CD4-positive, alpha-beta T cell treated with Interleukin-4 for 1 hour (primary cell): Measurements from ENCODE around the gene RIC1.
"Not testable (repeated sequence)": the region's sequence is repeated elsewhere in the genome, so short reads cannot be mapped to it uniquely, and the experiment has no call there.

Experiments used
- DNase-seq, 2 donors: peaks; one replicate each; pipeline ENCODE4 v3.0.0-alpha.2; 2020 to 2022

RIC1 gene

DNA sequence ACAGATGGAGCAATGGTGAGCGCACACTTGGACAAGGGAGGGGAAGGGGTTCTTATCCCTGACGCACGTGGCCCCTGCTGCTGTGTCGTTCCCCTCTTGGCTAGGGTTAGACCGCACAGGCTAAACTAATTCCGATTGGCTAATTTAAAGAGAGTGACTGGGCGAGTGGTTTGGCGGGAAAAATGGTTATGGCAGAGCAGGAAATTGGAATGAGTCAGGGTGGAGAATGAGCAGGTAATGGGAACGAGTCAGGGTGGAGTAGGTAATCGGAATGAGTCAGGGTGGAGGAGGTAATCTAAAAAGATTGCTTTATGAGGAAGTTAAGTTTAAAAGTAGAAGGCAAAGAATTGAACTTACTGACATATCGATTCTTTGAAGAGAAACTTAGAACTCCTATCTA lies 46.1 kb downstream of the RIC1 start:
- not testable (repeated sequence) for DNase-seq

- not testable (repeated sequence) for DNase-seq
These were observed 54.7 kb downstream of the RIC1 start for GRCh38 chr9:5683591-5683990.

DNA sequence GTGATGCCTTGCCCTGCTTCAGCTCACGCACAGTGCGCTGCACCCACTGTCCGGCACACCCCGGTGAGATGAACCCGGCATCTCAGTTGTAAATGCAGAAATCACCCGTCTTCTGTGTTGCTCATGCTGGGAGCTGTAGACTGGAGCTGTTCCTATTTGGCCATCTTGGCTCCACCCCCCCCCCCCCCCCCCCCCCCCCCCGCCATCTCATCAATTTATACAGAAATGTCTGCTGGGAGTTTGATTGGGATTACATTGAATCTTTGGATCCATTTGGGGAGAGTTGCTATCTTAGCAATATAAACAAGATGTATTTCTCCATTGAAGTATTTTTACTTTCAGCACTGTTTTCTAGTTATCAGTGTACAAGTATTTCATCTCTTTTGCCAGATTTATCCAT lies 55.2 kb downstream of the RIC1 start:
- DNase-seq = no peak

GRCh38 chr9:5688109-5688508 lies 59.2 kb downstream of the RIC1 start:
- no peak for DNase-seq

GRCh38 chr9:5690278-5690677 lies 61.4 kb downstream of the RIC1 start:
- no peak for DNase-seq

GRCh38 chr9:5695860-5696259 lies 67.0 kb downstream of the RIC1 start:
- DNase-seq = no peak

GRCh38 chr9:5696884-5697283 lies 68.0 kb downstream of the RIC1 start:
- no peak for DNase-seq

DNA sequence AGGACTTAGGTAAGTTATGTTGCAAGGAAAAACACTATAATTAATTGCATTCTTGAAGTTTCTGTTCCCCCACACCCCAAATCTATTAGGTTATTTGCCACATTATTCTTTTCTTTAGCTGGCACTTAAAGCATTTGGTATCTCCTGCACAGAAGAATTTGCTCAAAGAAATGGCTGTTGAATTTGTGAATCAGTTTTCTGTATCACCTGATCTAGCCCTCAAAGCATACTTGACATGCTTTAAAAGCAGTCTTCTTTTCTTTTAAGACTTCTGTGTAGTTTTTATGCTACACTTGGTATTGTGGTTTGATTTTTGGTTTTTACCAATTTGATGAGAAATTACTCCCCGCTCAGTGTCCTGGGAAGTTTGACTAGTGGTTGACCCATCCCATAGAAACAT lies 69.1 kb downstream of the RIC1 start:
- DNase-seq = no peak

DNA sequence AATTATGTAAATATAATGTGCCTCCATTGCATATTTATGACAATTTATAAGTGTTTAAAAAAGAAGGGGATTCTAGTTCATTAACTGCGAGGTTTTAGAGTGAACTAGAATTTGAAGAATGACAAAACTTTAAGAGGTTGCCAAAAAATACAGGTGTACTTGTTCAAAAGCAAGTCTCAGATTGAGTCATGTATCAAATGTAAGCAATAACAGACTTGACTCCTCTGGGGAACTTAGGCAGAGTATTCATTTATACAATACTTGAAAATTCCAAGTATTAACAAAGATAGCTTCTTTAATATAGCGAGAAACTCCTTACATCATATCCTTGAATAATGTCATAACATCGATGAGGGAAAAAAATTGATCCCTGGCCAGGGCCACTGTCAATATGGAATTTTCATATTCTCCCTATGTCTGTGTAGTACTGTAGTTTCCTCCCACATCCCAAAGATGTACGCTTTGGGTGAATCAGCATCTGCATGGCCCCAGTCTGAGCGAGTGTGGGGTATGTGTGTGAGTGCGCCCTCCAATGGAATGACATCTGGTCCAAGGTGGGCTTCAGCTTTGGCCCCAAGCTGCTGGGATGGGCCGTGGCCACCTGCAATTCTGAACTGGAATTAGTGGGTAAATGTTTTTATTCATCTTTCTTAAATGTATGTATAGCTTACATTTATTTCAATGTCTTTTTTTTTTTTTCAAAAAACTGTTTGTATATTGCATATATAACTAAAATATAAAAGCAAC lies 70.1 kb downstream of the RIC1 start:
- no peak for DNase-seq

DNA sequence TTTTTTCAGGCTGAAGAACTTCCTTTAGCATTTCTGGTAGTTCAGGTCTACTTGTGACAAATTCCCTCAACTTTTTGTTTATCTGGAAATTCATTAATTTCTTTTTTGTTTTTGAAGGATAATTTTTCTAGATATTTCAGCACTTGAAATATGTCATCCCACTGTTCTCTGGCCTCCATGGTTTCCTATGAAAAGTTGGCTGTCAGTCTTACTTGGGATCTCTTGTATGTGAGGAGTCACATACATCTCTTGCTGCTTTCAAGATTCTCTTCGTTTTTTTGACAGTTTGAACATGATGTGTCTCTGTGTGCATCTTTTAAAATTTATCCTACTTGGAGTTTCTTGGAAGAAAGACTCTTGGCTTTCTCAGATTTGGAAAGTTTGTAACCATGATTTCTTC lies 79.5 kb downstream of the RIC1 start:
- DNase-seq = no peak

DNA sequence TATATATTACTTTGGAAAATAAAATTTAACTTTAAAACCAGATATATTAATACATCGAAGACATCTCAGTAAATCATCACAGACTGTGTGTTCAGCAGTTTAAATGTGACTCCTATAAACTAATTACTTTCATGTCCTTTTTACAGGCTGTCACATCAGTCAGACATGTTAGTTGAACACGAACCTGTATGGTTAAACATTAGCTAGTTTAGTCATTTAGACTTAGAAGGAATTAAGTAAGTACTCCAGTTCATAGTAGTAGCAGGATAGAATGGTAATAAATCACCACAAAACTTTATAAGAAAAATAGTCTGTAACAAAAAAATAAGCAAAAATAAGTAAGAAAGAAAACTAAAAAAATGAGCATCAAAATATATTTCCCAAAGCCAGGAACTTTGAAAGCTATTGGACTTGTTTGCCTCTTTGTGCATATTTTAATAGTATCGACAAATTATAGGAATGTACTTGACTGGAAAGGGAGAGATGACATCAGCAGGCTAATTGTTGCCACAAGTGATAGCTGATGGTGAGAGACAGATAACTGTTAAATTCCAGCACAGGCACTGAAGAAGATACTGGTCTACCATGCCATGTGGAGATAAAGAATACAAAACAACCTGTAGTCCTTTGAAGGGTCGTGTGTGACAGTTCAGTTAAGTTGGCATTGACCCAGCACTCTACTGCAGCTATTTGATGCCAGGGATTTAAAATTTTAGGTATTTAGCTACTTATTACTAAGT lies 83.9 kb downstream of the RIC1 start:
- DNase-seq = no peak

GRCh38 chr9:5714501-5715401 lies 85.8 kb downstream of the RIC1 start:
- no peak for DNase-seq

DNA sequence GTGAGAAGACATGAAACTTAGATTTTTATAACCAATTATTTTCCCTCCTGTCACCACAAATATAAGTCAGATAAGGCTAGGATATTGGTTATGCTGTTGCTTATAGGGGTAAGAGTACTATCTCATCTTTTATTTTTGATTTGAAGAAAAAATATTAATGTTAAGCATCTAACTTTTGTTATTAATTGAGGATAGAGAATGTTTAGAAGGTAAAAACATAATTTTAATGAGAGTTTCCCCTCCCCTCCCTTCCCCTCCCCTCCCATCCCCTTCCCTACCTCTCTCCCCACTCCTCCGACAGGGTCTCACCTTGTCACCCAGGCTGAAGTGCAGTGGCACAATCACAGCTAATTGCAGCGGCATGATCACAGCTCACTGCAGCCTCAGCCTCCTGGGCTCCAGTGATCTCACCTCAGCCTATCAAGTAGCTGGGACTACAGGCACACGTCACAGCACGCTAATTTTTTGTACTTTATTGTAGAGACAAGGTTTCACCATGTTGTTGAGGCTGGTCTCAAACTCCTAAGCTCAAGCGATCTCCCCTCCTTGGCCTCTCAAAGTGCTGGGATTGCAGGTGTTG lies 86.7 kb downstream of the RIC1 start:
- DNase-seq = no peak

- DNase-seq = not testable (repeated sequence)
These were observed 88.5 kb downstream of the RIC1 start for GRCh38 chr9:5717434-5717833.

- DNase-seq = no peak
These were observed 89.6 kb downstream of the RIC1 start for GRCh38 chr9:5718296-5719032.

- no peak for DNase-seq
These were observed 90.4 kb downstream of the RIC1 start for GRCh38 chr9:5719100-5719926.

GRCh38 chr9:5720151-5720550 lies 91.2 kb downstream of the RIC1 start:
- DNase-seq = no peak

GRCh38 chr9:5721279-5722087 lies 92.6 kb downstream of the RIC1 start:
- DNase-seq = no peak

DNA sequence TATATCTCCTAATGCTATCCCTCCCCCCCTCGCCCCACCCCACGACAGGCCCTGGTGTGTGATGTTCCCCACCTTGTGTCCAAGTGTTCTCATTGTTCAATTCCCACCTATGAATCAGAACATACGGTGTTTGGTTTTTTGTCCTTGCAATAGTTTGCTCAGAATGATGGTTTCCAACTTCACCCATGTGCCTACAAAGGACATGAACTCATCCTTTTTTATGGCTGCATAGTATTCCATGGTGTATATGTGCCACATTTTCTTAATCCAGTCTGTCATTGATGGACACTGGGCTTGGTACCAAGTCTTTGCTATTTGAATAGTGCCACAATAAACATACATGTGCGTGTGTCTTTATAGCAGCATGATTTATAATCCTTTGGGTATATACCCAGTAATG lies 93.8 kb downstream of the RIC1 start:
- not testable (repeated sequence) for DNase-seq

DNA sequence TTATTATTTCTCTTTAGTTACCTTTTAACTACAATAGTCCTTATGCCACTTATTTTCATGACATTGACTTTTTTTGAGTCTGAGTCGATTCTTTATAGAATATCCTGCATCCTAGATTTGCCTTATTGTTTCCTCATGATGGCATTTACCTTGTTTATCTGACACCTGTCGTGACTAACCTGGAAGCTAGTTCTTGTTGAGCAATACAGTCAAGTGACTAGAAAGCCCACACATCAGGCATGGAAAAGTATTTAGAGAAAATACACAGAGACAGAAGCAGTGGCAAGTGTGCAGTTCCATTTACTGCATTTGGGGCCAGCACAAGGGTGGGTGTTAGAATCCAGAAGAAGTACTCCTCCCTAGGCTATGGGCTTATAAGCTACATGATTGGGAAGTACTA lies 106.2 kb downstream of the RIC1 start:
- DNase-seq = no peak
